ENCODE results near the gene RSPH10B.
"Not testable (repeated sequence)": the region's sequence is repeated elsewhere in the genome, so short reads cannot be mapped to it uniquely, and the experiment has no call there.

The RSPH10B gene

GRCh38 chr7:5926263-5926870 is 44.1 kb downstream of the RSPH10B start:
- not testable (repeated sequence) for DNase-seq (ENCODE audit: low spot score)

GRCh38 chr7:5924630-5925029 is 45.9 kb downstream of the RSPH10B start:
- not testable (repeated sequence) for DNase-seq (ENCODE audit: low spot score)

GRCh38 chr7:5924180-5924579 is 46.3 kb downstream of the RSPH10B start:
- DNase-seq (ENCODE audit: low spot score), result not testable (repeated sequence)

GRCh38 chr7:5916529-5916928 is 54.0 kb downstream of the RSPH10B start:
- not testable (repeated sequence) for DNase-seq (ENCODE audit: low spot score)

- DNase-seq (ENCODE audit: low spot score), result not testable (repeated sequence)
These were observed 61.7 kb downstream of the RSPH10B start for GRCh38 chr7:5908835-5909234.

- DNase-seq (ENCODE audit: low spot score), result not testable (repeated sequence)
These were observed 65.8 kb downstream of the RSPH10B start for GRCh38 chr7:5904726-5905125.

GRCh38 chr7:5903002-5903401 is 67.5 kb downstream of the RSPH10B start:
- DNase-seq (ENCODE audit: low spot score), result not testable (repeated sequence)

- DNase-seq (ENCODE audit: low spot score), result peak; percentile 79
These were observed 71.8 kb downstream of the RSPH10B start, which contains the start of gene CCZ1 for GRCh38 chr7:5898480-5899224. CCZ1 (plus strand) TSS chr7:5898733; CDS start chr7:5898800, 67 bp downstream.

GRCh38 chr7:5897369-5897919 is 73.0 kb downstream of the RSPH10B start:
- not testable (repeated sequence) for DNase-seq (ENCODE audit: low spot score)

- DNase-seq (ENCODE audit: low spot score), result no peak
These were observed 78.0 kb downstream of the RSPH10B start for GRCh38 chr7:5892498-5892897.

- not testable (repeated sequence) for DNase-seq (ENCODE audit: low spot score)
These were observed 80.2 kb downstream of the RSPH10B start for GRCh38 chr7:5890244-5890643.

GRCh38 chr7:5888021-5888420 is 82.5 kb downstream of the RSPH10B start:
- not testable (repeated sequence) for DNase-seq (ENCODE audit: low spot score)

GRCh38 chr7:5884431-5884830 is 86.1 kb downstream of the RSPH10B start:
- not testable (repeated sequence) for DNase-seq (ENCODE audit: low spot score)

GRCh38 chr7:5880106-5880505 is 90.4 kb downstream of the RSPH10B start:
- DNase-seq (ENCODE audit: low spot score), result not testable (repeated sequence)

GRCh38 chr7:5879591-5879990 is 90.9 kb downstream of the RSPH10B start:
- DNase-seq (ENCODE audit: low spot score), result not testable (repeated sequence)

Measured in D341Med (cell line).